Left lung (tissue), 10 donors: ENCODE data around the gene MAN2A1. TPM values are rescaled to one million over a fixed set of nuclear protein-coding genes. Genes with fewer than 3 reads are reported as not detected.

Experiments used
- ATAC-seq: fragments of 200-7000 bp; cut with Tn5 transposase; one replicate; pipeline ENCODE4 v1.9.1; 2020; ENCODE audit warnings: moderate library complexity
- DNase-seq, 4 donors: peaks; one replicate each; pipeline ENCODE4 v3.0.0-alpha.2; 2013 to 2020
- H3K27ac ChIP-seq, 2 donors: fragments of 200-600 bp; sonication (generic) in 1 of 2; one replicate each; pipeline versions ENCODE4 v1.5.0 to v1.8.0; 2020 to 2021
- H3K27me3 ChIP-seq, 2 donors: fragments of 200-600 bp; sonication (generic) in 1 of 2; one replicate each; pipeline versions ENCODE4 v1.5.0 to v1.8.0; 2020 to 2021
- H3K36me3 ChIP-seq, 2 donors: fragments of 200-600 bp; sonication (generic) in 1 of 2; one replicate each; pipeline versions ENCODE4 v1.5.0 to v1.8.0; 2020 to 2021
- H3K4me1 ChIP-seq, 2 donors: fragments of 200-600 bp; one replicate each; pipeline ENCODE4 v1.8.0; 2021
- H3K4me3 ChIP-seq, 2 donors: fragments of 200-600 bp; sonication (generic) in 1 of 2; one replicate each; pipeline versions ENCODE4 v1.5.0 to v1.8.0; 2020 to 2021; ENCODE audit warnings: mild to moderate bottlenecking in 1 of 2
- H3K9me3 ChIP-seq, 2 donors: fragments of 200-600 bp; sonication (generic) in 1 of 2; one replicate each; pipeline versions ENCODE4 v1.5.0 to v1.8.0; 2020 to 2021
- intact Hi-C, 2 donors: fragments of 100-400 bp; cut with DNase I; formaldehyde crosslinking; loops; one replicate each; pipeline versions ENCODE4 v1.11.2 to v1.14.2; 2022
- polyA plus RNA-seq, 6 donors: library from polyadenylated mRNA; unstranded; fragments of 120-200 nt; gene quantifications; one replicate each; pipeline ENCODE4 v1.2.1, GENCODE V29; 2013; ENCODE audit not compliant: insufficient read length in 6 of 6
- total RNA-seq, 2 donors: library from RNA; stranded (reverse); fragmentation: NEBNext Ultra II Directional; extraction: Animal tissue kit (Norgen Biotek cat#: 25700); gene quantifications; one replicate each; pipeline ENCODE4 v1.2.1, GENCODE V29; 2021
- TF ChIP-seq, protein P1 (sequence below), 2 donors: fragments of 200-600 bp; sonication (generic) in 1 of 2; IDR thresholded peaks; one replicate each; pipeline versions ENCODE4 v1.5.0 to v1.8.0; 2021; ENCODE audit warnings: antibody characterized with exemption in 2 of 2
- donor health status: DM: no; HTN: yes; CAD: no.
- donor health status: DM: no; HTN: no; CAD: no.

The MAN2A1 gene
- total and polyA plus RNA-seq, 8 donors, result 42.2 to 54.7 (median 47.9) TPM

DNA sequence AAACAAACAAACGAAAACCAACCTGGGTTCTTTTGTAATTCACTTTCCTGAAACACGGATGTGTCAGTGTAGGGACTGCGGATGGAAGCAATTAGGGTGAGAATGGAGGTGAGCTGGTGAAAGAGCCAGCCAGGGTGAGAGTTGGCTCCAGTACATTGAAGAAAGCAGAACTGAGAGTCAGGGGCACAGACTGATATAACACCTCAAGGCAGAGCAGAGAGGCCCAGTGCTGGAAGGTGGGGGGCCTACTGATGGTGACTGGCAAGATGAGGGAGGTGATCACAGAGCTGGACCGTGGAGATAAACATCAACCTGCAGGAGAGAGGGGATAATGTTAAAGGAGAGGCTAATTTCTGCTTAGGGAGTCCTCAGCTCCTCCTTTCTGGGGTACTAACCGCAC is 221.1 kb downstream of the MAN2A1 start:
- H3K27me3 ChIP-seq, result no peaks in the 10 kb centered on the region
- no peak overlapping the region for H3K27ac ChIP-seq
- TF ChIP-seq, protein P1, sequence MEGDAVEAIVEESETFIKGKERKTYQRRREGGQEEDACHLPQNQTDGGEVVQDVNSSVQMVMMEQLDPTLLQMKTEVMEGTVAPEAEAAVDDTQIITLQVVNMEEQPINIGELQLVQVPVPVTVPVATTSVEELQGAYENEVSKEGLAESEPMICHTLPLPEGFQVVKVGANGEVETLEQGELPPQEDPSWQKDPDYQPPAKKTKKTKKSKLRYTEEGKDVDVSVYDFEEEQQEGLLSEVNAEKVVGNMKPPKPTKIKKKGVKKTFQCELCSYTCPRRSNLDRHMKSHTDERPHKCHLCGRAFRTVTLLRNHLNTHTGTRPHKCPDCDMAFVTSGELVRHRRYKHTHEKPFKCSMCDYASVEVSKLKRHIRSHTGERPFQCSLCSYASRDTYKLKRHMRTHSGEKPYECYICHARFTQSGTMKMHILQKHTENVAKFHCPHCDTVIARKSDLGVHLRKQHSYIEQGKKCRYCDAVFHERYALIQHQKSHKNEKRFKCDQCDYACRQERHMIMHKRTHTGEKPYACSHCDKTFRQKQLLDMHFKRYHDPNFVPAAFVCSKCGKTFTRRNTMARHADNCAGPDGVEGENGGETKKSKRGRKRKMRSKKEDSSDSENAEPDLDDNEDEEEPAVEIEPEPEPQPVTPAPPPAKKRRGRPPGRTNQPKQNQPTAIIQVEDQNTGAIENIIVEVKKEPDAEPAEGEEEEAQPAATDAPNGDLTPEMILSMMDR (IDR thresholded peaks at IDR 0.05), result no peak

DNA sequence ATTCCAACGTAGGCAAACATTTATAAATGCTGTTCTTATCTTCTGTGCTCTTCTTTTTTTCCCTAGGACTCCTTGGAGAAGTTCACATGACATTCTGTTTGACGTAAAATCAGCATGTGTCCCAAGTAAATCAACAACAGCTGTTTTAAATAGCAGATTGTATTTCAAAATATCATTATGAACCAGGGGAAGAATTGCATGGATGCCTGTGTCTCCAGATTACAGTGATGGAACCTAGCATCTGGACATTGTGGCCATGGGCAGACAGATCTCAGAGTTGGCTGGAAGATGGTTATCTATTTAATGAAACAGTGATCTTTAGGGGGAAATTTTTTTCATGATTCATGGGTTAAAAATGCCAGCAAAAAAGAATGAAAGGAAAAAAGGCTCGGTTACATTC is 222.0 kb downstream of the MAN2A1 start:
- Histone ChIP-seq H3K27me3 (no peaks in the 10 kb centered on the region), H3K4me3 (no peak overlapping the region), H3K36me3 (no peaks in the 10 kb centered on the region), H3K27ac (no peak overlapping the region), H3K9me3 (no peaks in the 10 kb centered on the region), H3K4me1 (no peaks in the 10 kb centered on the region)
- intact Hi-C loops, result no loop called here
- no peak for ATAC-seq
- TF ChIP-seq, protein P1 (IDR thresholded peaks at IDR 0.05), result no peak
- no peak for DNase-seq

More for the DNA sequence above, 221.1 kb downstream of the MAN2A1 start:
- ATAC-seq (no peak), DNase-seq (no peak)
- H3K36me3 ChIP-seq, result no peaks in the 10 kb centered on the region
- no peaks in the 10 kb centered on the region for H3K4me1 ChIP-seq
- no peak overlapping the region for H3K4me3 ChIP-seq
- intact Hi-C loops, result no loop called here
- H3K9me3 ChIP-seq, result no peaks in the 10 kb centered on the region

DNA sequence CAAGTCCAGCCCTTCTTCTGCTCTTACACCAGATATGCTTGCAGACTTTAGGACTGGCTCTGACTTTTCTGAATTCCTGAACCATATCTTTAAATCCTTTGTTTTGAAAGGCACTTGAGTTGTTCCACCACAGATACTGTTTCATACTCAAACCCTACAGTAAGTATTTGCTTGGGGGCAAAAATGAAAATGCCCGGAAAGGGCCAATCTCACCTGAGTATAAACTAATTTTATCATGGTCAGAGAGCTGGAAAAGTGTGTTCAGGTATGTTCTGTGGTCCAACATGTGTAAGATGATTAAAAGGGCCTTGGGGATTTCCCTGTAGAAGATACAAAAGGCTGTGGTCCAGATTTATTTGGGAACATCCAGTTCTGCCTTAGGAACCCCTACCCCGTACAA is 225.2 kb downstream of the MAN2A1 start:
- ATAC-seq (no peak), DNase-seq (no peak)
- no peak overlapping the region for H3K27ac ChIP-seq
- H3K36me3 ChIP-seq, result no peaks in the 10 kb centered on the region
- H3K27me3 ChIP-seq, result no peaks in the 10 kb centered on the region
- intact Hi-C loops, result no loop called here
- no peaks in the 10 kb centered on the region for H3K9me3 ChIP-seq
- H3K4me3 ChIP-seq, result no peak overlapping the region
- TF ChIP-seq, protein P1 (IDR thresholded peaks at IDR 0.05), result no peak
- H3K4me1 ChIP-seq, result no peaks in the 10 kb centered on the region

DNA sequence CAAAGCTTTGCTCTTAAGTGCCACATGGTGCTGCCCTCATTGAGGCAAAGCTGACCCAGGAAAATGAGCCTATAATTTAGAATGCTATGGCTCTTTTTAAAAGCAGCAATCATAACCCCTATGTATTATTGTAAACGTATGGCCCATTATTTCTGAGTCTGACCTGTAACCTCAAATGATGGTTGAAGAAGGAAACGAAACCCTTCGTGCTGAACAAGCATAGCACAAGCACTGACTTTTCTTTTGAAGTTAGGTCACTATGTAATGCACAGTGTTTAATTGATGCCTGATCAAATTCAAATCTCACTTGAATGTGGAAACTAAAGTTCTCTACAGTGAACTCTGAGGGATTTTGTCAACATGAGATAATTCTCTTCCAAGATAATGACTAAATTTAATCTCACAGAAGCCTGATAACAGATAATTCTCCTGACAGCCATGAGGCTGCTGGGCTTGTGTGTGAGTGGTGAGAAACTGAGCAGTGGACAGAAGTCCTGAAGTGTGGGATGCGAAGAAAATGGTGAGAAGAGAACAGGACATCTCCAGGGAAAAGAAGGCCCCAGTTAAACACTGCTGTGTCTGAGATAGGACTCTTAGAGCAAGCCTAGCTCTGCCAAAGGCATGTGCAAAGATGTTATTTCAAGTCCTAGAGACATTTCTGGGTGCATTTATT is 226.9 kb downstream of the MAN2A1 start:
- H3K36me3 ChIP-seq, result no peaks in the 10 kb centered on the region

More for the DNA sequence above, 226.9 kb downstream of the MAN2A1 start:
- Histone ChIP-seq H3K27ac (no peak overlapping the region), H3K9me3 (no peaks in the 10 kb centered on the region), H3K4me3 (no peak overlapping the region), H3K4me1 (no peaks in the 10 kb centered on the region), H3K27me3 (no peaks in the 10 kb centered on the region)
- intact Hi-C loops, result no loop called here
- ATAC-seq (no peak), DNase-seq (no peak)
- TF ChIP-seq, protein P1 (IDR thresholded peaks at IDR 0.05), result no peak
